CD4-positive, alpha-beta memory T cell (primary cell): ENCODE measurements around the gene WNT7B. TPM values are rescaled to one million over a fixed set of nuclear protein-coding genes. Genes with fewer than 3 reads are reported as not detected.

Experiments used
- CTCF ChIA-PET: fragments of 350-600 bp; sonication (Branson Sonifier 250); formaldehyde crosslinking; loops from one replicate; lab custom pipeline; 2021; ENCODE audit warnings: inconsistent platforms; ENCODE audit not compliant: partially characterized antibody; lab: Charles Lee
- POLR2A ChIA-PET: fragments of 350-600 bp; sonication (Branson Sonifier 250); formaldehyde crosslinking; loops from one replicate; lab custom pipeline; 2021; ENCODE audit not compliant: partially characterized antibody; lab: Charles Lee
- DNase-seq, 5 donors: peaks; one replicate each; pipeline versions ENCODE4 v3.0.0 to v3.0.0-alpha.2; 2020 to 2022; ENCODE audit warnings: mixed read lengths in 1 of 5
- H3K27ac ChIP-seq: one replicate; pipeline ENCODE4 v1.7.0; 2013; ENCODE audit warnings: low read depth, low read length
- H3K27me3 ChIP-seq: 2 replicates; pipeline ENCODE4 v1.7.0; 2013; ENCODE audit warnings: mild to moderate bottlenecking, low read length, moderate library complexity; ENCODE audit not compliant: insufficient read depth
- H3K36me3 ChIP-seq: 2 replicates; pipeline ENCODE4 v1.7.0; 2013; ENCODE audit warnings: mild to moderate bottlenecking, low read length, moderate library complexity; ENCODE audit not compliant: insufficient read depth
- H3K4me1 ChIP-seq: 2 replicates; pipeline ENCODE4 v1.7.0; 2013; ENCODE audit warnings: mild to moderate bottlenecking, low read length, moderate library complexity; ENCODE audit not compliant: insufficient read depth
- H3K4me3 ChIP-seq, 2 donors: one replicate each; pipeline ENCODE4 v1.7.0; 2013; ENCODE audit warnings: low read length in 2 of 2, mild to moderate bottlenecking in 1 of 2
- H3K9me3 ChIP-seq, 2 donors: one replicate each; pipeline ENCODE4 v1.7.0; 2013; ENCODE audit warnings: low read length in 2 of 2, control low read depth in 1 of 2; ENCODE audit not compliant: control insufficient read depth in 1 of 2
- H3K27ac Mint-ChIP-seq, 7 donors: one replicate each; pipeline ENCODE4 v1.8.0; 2020 to 2021; ENCODE audit warnings: mixed read lengths in 7 of 7, mild to moderate bottlenecking in 6 of 7, inconsistent platforms in 3 of 7, moderate library complexity in 3 of 7
- H3K27me3 Mint-ChIP-seq, 2 donors: one replicate each; pipeline ENCODE4 v1.8.0; 2020 to 2021; ENCODE audit warnings: mixed read lengths in 2 of 2
- H3K36me3 Mint-ChIP-seq, 2 donors: one replicate each; pipeline ENCODE4 v1.8.0; 2020 to 2021; ENCODE audit warnings: mixed read lengths in 2 of 2, inconsistent platforms in 1 of 2, mild to moderate bottlenecking in 1 of 2
- H3K4me1 Mint-ChIP-seq, 4 donors: one replicate each; pipeline ENCODE4 v1.8.0; 2020 to 2021; ENCODE audit warnings: mixed read lengths in 4 of 4, mild to moderate bottlenecking in 1 of 4
- H3K4me3 Mint-ChIP-seq, 8 donors: one replicate each; pipeline ENCODE4 v1.8.0; 2020 to 2021; ENCODE audit warnings: mixed read lengths in 8 of 8, mild to moderate bottlenecking in 7 of 8, moderate library complexity in 6 of 8, inconsistent platforms in 3 of 8
- H3K9me3 Mint-ChIP-seq, 8 donors: one replicate each; pipeline ENCODE4 v1.8.0; 2020 to 2021; ENCODE audit warnings: mixed read lengths in 8 of 8, mild to moderate bottlenecking in 5 of 8, inconsistent platforms in 3 of 8, moderate library complexity in 1 of 8
- intact Hi-C: fragments of 100-400 bp; cut with micrococcal nuclease; formaldehyde crosslinking; loops from one replicate; pipeline ENCODE4 v1.15.1; 2023
- polyA plus RNA-seq, 2 donors: library from polyadenylated mRNA; unstranded; fragments of 300-500 nt; fragmentation: Illumina TruSeq; gene quantifications; one replicate each; pipeline ENCODE4 v1.2.3, GENCODE V29; 2021
- total RNA-seq, 2 experiments: library from RNA; stranded (reverse); gene quantifications; one replicate each; pipeline ENCODE4 v1.2.3, GENCODE V29; 2021

WNT7B gene
- total and polyA plus RNA-seq, 4 experiments from 2014 or later = not detected

- CTCF ChIA-PET = no interaction called here
- no peak for DNase-seq
- no peaks in the 10 kb centered on the region for H3K9me3 Mint-ChIP-seq
- Histone ChIP-seq H3K27me3 (peaks cover 23% of the 10 kb centered on the region), H3K36me3 (no peaks in the 10 kb centered on the region), H3K4me3 (no peak overlapping the region), H3K27ac (no peak overlapping the region), H3K9me3 (no peaks in the 10 kb centered on the region), H3K4me1 (peaks cover 20% of the 10 kb centered on the region)
- no peak overlapping the region for H3K27ac Mint-ChIP-seq
- peaks cover 25 to 26% of the 10 kb centered on the region in 2 donors for H3K27me3 Mint-ChIP-seq
- no peaks in the 10 kb centered on the region for H3K36me3 Mint-ChIP-seq
- no peak overlapping the region for H3K4me3 Mint-ChIP-seq
- intact Hi-C loops = no loop called here
- POLR2A ChIA-PET = no interaction called here
- H3K4me1 Mint-ChIP-seq = peaks cover 2 to 25% (median 7%) of the 10 kb centered on the region in 4 donors
Measured at GRCh38 chr22:45976254-45977002, 534 bp downstream of the WNT7B start.

- no peaks in the 10 kb centered on the region for H3K9me3 Mint-ChIP-seq
- POLR2A ChIA-PET = no interaction called here
- H3K27ac ChIP-seq = no peak overlapping the region
- peak overlapping the region in 1 of 7 donors; percentile 44 for H3K27ac Mint-ChIP-seq
- peaks cover 26 to 28% of the 10 kb centered on the region in 2 donors for H3K27me3 Mint-ChIP-seq
- H3K4me1 ChIP-seq = peaks cover 20% of the 10 kb centered on the region
- DNase-seq = no peak
- H3K27me3 ChIP-seq = peaks cover 25% of the 10 kb centered on the region
- H3K9me3 ChIP-seq = no peaks in the 10 kb centered on the region
- CTCF ChIA-PET = interaction anchor here (1.4 kb wide), 1 partner anchor 330 kb away, joined by 4 read pairs; no protein-coding TSS in a partner anchor
- H3K4me3 Mint-ChIP-seq = peak overlapping the region in 6 of 8 donors; percentile 25 to 76 (median 44)
- H3K4me1 Mint-ChIP-seq = peaks cover 2 to 25% (median 7%) of the 10 kb centered on the region in 4 donors
- H3K4me3 ChIP-seq = no peak overlapping the region
- H3K36me3 Mint-ChIP-seq = no peaks in the 10 kb centered on the region
- intact Hi-C loops = no loop called here
- no peaks in the 10 kb centered on the region for H3K36me3 ChIP-seq
Measured at GRCh38 chr22:45975164-45976161, 1.5 kb downstream of the WNT7B start.

GRCh38 chr22:45974498-45974897, 2.5 kb downstream of the WNT7B start:
- Histone ChIP-seq H3K4me1 (peaks cover 20% of the 10 kb centered on the region), H3K27me3 (peaks cover 27% of the 10 kb centered on the region), H3K4me3 (no peak overlapping the region), H3K36me3 (no peaks in the 10 kb centered on the region), H3K9me3 (no peaks in the 10 kb centered on the region), H3K27ac (no peak overlapping the region)
- ChIA-PET POLR2A (no interaction called here), CTCF (interaction anchor here (1.4 kb wide), 1 partner anchor 329 kb away, joined by 4 read pairs; no protein-coding TSS in a partner anchor)
- Mint-ChIP-seq H3K9me3 (no peaks in the 10 kb centered on the region), H3K4me1 (peaks cover 2 to 25% (median 8%) of the 10 kb centered on the region in 4 donors), H3K27me3 (peaks cover 31 to 35% of the 10 kb centered on the region in 2 donors), H3K36me3 (no peaks in the 10 kb centered on the region), H3K27ac (peak overlapping the region in 1 of 7 donors; percentile 44), H3K4me3 (peak overlapping the region in 3 of 8 donors; percentile 40 to 76 (median 56))
- intact Hi-C loops = no loop called here
- DNase-seq = no peak

GRCh38 chr22:45972889-45973253, 4.1 kb downstream of the WNT7B start:
- no peak overlapping the region for H3K27ac Mint-ChIP-seq
- POLR2A ChIA-PET = no interaction called here
- CTCF ChIA-PET = no interaction called here
- intact Hi-C loops = no loop called here
- no peaks in the 10 kb centered on the region for H3K36me3 Mint-ChIP-seq
- H3K4me1 ChIP-seq = peaks cover 9% of the 10 kb centered on the region
- no peaks in the 10 kb centered on the region for H3K9me3 Mint-ChIP-seq
- no peak for DNase-seq
- no peak overlapping the region for H3K27ac ChIP-seq
- H3K9me3 ChIP-seq = no peaks in the 10 kb centered on the region
- H3K36me3 ChIP-seq = no peaks in the 10 kb centered on the region
- no peak overlapping the region for H3K4me3 ChIP-seq
- peaks cover 27% of the 10 kb centered on the region for H3K27me3 ChIP-seq
- H3K4me1 Mint-ChIP-seq = peaks cover 2 to 20% (median 6%) of the 10 kb centered on the region in 4 donors
- peaks cover 39 to 43% of the 10 kb centered on the region in 2 donors for H3K27me3 Mint-ChIP-seq
- peak overlapping the region in 1 of 8 donors; percentile 13 for H3K4me3 Mint-ChIP-seq

DNA sequence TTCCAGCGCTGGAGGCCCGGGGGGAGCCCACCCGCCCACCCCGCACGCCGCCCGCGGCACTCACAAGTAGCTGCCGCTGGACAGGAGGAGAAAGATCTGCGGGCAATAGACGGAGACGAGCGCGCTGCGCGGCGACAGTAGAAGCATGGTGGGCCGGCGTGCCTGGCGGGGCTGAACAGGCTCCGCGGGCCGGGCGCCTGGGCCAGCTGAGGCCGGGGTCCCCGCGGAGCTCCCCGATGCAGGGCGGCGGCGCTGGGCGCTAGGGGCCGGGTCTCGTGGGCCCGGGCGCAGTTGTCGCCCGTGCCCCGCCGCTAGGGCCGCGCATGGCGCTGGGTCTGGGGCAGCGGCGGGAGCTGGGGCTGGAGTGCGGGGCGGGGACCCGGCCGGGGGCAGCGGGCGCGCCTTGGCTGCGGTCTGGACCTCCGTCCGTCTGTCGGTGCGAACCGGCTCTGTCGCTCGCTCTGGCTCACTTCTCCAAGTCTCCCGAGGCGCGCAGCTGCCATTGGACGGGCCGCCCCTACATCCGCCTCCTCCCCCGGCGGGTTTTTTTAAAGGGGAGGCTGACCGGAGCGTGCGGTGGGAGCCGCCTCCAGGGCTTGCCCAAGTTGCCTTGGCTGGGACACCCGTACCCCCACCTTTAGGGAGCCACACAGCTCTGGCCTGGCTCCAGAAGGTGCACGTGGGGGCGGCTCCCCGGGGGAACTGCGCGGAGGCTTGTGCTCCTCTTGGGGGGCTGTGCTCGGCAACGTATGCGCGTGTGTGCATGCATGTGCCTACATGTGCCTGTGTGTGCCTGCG, 4.7 kb downstream of the WNT7B start:
- Histone ChIP-seq H3K36me3 (no peaks in the 10 kb centered on the region), H3K4me3 (no peak overlapping the region), H3K27ac (no peak overlapping the region), H3K27me3 (peaks cover 21% of the 10 kb centered on the region), H3K9me3 (no peaks in the 10 kb centered on the region), H3K4me1 (peaks cover 3% of the 10 kb centered on the region)
- Mint-ChIP-seq H3K36me3 (no peaks in the 10 kb centered on the region), H3K4me3 (no peak overlapping the region), H3K27me3 (peaks cover 36 to 39% of the 10 kb centered on the region in 2 donors), H3K27ac (no peak overlapping the region), H3K4me1 (peaks cover 0 to 14% (median 3%) of the 10 kb centered on the region in 4 donors), H3K9me3 (no peaks in the 10 kb centered on the region)
- no peak for DNase-seq
- ChIA-PET CTCF (no interaction called here), POLR2A (no interaction called here)
- intact Hi-C loops = no loop called here

- no peak for DNase-seq
- Mint-ChIP-seq H3K9me3 (no peaks in the 10 kb centered on the region), H3K4me3 (no peak overlapping the region), H3K27ac (no peak overlapping the region), H3K36me3 (no peaks in the 10 kb centered on the region), H3K27me3 (peaks cover 37 to 39% of the 10 kb centered on the region in 2 donors), H3K4me1 (peaks cover 0 to 13% (median 3%) of the 10 kb centered on the region in 4 donors)
- Histone ChIP-seq H3K4me1 (peaks cover 3% of the 10 kb centered on the region), H3K4me3 (no peak overlapping the region), H3K9me3 (no peaks in the 10 kb centered on the region), H3K27me3 (peaks cover 21% of the 10 kb centered on the region), H3K27ac (no peak overlapping the region), H3K36me3 (no peaks in the 10 kb centered on the region)
- intact Hi-C loops = no loop called here
- ChIA-PET CTCF (no interaction called here), POLR2A (no interaction called here)
Measured at GRCh38 chr22:45971408-45972028, 5.4 kb downstream of the WNT7B start.
